HG03460 (cell line): ENCODE data around the gene SMAD1.

ENCODE experiments used
- ATAC-seq: cut with Tn5 transposase; IDR thresholded peaks from one replicate; pipeline ENCODE4 v1.9.1; 2021; ENCODE audit not compliant: unreplicated experiment

The SMAD1 gene

GRCh38 chr4:145488310-145488709 is 6.7 kb downstream of the SMAD1 start:
- no peak for ATAC-seq

- ATAC-seq: no peak
These were observed 7.9 kb downstream of the SMAD1 start for GRCh38 chr4:145489556-145489955.

GRCh38 chr4:145490361-145490760 is 8.7 kb downstream of the SMAD1 start:
- ATAC-seq: no peak

GRCh38 chr4:145490796-145491195 is 9.1 kb downstream of the SMAD1 start:
- no peak for ATAC-seq

- no peak for ATAC-seq
These were observed 10.7 kb downstream of the SMAD1 start for GRCh38 chr4:145492376-145492775.

- no peak for ATAC-seq
These were observed 11.5 kb downstream of the SMAD1 start for GRCh38 chr4:145493166-145493565.

- ATAC-seq: no peak
These were observed 13.1 kb downstream of the SMAD1 start for GRCh38 chr4:145494666-145495270.

- no peak for ATAC-seq
These were observed 14.6 kb downstream of the SMAD1 start for GRCh38 chr4:145496292-145496691.

GRCh38 chr4:145497199-145498149 is 15.8 kb downstream of the SMAD1 start:
- ATAC-seq: no peak

- peak; percentile 61 for ATAC-seq
These were observed 16.8 kb downstream of the SMAD1 start for GRCh38 chr4:145498430-145498829.

GRCh38 chr4:145501051-145501660 is 19.5 kb downstream of the SMAD1 start:
- peak; percentile 46 for ATAC-seq

GRCh38 chr4:145502809-145503208 is 21.2 kb downstream of the SMAD1 start:
- ATAC-seq: no peak

- ATAC-seq: no peak
These were observed 21.9 kb downstream of the SMAD1 start for GRCh38 chr4:145503486-145504072.

- ATAC-seq: no peak
These were observed 24.3 kb downstream of the SMAD1 start for GRCh38 chr4:145505995-145506394.

GRCh38 chr4:145507636-145508035 is 26.0 kb downstream of the SMAD1 start:
- no peak for ATAC-seq

- ATAC-seq: no peak
These were observed 30.4 kb downstream of the SMAD1 start for GRCh38 chr4:145511913-145512522.

GRCh38 chr4:145513020-145513621 is 31.5 kb downstream of the SMAD1 start:
- ATAC-seq: no peak

GRCh38 chr4:145520172-145520571 is 38.5 kb downstream of the SMAD1 start:
- ATAC-seq: no peak

GRCh38 chr4:145521282-145521681 is 39.6 kb downstream of the SMAD1 start:
- ATAC-seq: no peak

GRCh38 chr4:145523117-145523516 is 41.5 kb downstream of the SMAD1 start:
- no peak for ATAC-seq

- no peak for ATAC-seq
These were observed 42.9 kb downstream of the SMAD1 start for GRCh38 chr4:145524552-145524951.
